GM19395 (cell line): Measurements from ENCODE around the gene CEP70.
"Not testable (repeated sequence)": the region's sequence is repeated elsewhere in the genome, so short reads cannot be mapped to it uniquely, and the experiment has no call there.

Experiments used
- ATAC-seq: cut with Tn5 transposase; IDR thresholded peaks from one replicate; pipeline ENCODE4 v1.9.1; 2021; ENCODE audit warnings: mild to moderate bottlenecking, moderate library complexity; ENCODE audit not compliant: unreplicated experiment

The CEP70 gene

DNA sequence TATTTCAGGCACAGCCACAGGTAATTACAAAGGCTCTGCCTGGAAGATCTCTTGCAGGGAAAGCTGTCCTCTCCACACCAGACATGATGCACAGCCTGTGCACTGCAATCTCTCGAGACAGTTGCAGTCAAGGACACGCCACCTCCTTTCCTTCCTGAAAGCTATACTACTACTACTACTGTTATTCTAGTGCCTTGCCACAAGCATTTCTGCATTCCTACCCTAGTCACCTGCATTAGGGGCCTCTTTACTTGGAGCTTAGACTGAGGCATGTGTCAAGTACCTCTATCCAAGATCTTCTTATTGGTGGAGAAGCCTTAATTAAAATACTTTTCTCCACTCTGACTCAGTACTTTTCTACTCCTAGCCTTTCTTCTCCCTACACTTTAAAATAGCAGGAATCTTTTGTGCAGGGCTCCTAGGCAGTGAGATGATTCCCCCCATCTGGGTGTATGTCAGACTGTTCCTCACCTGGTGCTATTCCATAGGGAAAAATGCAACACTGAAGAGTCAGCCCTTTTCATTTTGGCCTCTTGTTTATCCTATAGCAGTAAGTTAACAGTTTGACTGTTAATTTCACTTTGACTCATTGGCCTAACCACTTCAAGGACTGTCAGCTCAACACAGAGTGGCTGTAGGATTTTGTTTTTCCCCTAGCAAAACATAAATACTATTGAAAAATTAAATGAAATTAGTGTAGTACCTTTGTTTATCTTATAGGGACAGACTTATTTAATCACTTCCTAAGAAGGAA, 80.8 kb downstream of the CEP70 start:
- ATAC-seq: peak; percentile 94

- ATAC-seq: no peak
Measured at GRCh38 chr3:138511945-138512344, 82.1 kb downstream of the CEP70 start.

- ATAC-seq: no peak
Measured at GRCh38 chr3:138509586-138509985, 84.5 kb downstream of the CEP70 start.

GRCh38 chr3:138507524-138507923, 86.5 kb downstream of the CEP70 start:
- ATAC-seq: no peak

DNA sequence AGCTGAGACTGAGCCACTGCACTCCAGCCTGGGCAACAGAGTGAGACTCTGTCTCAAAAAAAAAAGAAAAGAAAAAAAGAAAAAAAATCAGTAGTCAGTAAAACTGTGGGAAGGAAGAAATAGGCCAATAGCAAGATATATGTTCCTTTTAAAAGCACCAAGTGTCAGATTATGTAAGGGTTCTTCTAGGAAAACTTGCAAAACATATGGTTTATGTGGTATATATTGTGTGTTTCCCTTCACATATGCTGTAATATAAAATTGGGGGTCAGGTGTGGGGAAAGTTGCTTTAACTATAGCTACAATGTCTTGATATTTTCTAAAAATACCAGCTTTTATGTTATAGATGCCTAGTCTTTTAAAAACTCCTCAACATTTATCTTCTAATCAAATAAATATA, 95.1 kb downstream of the CEP70 start:
- ATAC-seq: no peak

- no peak for ATAC-seq
Measured at GRCh38 chr3:138497851-138498250, 96.2 kb downstream of the CEP70 start.

DNA sequence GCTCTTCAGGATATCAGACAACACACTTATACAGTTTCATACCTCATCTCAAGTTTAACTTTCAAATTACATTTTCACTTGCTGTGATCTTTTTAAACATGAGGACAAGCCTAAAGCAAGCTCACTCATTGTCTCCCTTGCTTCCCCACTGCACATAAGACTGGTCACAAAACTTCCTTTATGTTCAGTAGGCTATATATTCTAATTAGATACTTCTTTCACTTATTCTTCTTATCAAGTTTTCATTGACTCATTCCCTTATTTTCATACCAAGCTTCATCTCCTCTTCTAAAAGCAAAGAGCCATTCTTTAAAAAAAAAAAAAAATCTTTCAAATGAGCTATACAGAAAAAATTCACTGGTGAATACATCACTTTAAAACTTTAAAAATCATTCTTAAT, 97.0 kb downstream of the CEP70 start:
- no peak for ATAC-seq

DNA sequence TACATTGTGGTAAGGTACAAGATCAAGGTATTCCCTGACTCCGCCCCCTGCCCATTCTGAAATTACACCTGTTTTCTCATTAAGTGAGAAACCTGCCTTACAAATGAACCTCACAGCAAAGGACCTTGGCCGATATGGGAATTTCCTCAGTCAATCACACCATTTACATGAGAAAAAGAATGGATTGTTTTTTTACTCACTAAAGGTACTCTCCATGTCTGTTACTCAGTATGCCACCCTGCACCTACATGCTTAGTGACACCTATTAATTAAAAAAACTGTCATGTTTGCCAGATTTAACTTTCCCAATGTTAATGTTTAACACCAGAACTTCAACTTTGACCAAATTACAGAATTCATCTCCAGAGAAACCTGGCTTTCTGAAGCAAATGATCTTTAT, 97.6 kb downstream of the CEP70 start:
- ATAC-seq: no peak

DNA sequence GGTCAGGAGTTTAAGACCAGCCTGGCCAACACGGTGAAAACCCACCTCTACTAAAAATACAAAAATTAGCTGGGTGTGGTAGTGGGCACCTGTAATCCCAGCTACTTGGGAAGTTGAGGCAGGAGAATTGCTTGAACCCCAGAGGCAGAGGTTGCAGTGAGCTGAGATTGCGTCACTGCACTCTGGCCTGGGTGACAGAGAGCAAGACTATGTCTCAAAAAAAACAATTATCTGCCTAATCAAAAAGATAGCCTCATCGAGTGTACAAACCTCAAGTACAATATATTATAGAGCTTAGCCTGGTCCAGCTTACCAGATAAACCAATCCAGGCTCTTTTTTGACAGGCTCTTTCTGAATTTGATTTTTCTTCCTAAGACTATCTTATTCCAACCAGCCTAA, 98.4 kb downstream of the CEP70 start:
- not testable (repeated sequence) for ATAC-seq

- no peak for ATAC-seq
Measured at GRCh38 chr3:138494607-138494929, 99.5 kb downstream of the CEP70 start.

GRCh38 chr3:138493804-138494606, 100.1 kb downstream of the CEP70 start:
- no peak for ATAC-seq

GRCh38 chr3:138492980-138493675, 100.9 kb downstream of the CEP70 start:
- ATAC-seq: no peak

GRCh38 chr3:138491971-138492370, 102.1 kb downstream of the CEP70 start:
- no peak for ATAC-seq

- not testable (repeated sequence) for ATAC-seq
Measured at GRCh38 chr3:138486580-138486979, 107.5 kb downstream of the CEP70 start.

DNA sequence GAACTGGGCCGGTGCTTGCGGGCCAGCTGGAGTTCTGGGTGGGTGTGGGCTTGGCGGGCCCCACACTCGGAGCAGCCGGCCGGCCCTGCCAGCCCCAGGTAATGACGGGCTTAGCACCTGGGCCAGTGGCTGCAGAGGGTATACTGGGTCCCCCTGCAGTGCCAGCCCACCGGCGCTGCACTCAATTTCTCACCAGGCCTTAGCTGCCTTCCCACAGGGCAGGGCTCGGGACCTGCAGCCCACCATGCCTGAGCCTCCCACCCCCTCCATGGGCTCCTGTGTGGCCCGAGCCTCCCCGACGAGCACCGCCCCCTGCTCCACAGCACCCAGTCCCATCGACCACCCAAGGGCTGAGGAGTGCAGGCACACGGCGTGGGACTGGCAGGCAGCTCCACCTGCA, 109.4 kb downstream of the CEP70 start:
- not testable (repeated sequence) for ATAC-seq

- ATAC-seq: no peak
Measured at GRCh38 chr3:138479438-138479863, 114.6 kb downstream of the CEP70 start.

GRCh38 chr3:138477801-138478200, 116.3 kb downstream of the CEP70 start:
- ATAC-seq: no peak

DNA sequence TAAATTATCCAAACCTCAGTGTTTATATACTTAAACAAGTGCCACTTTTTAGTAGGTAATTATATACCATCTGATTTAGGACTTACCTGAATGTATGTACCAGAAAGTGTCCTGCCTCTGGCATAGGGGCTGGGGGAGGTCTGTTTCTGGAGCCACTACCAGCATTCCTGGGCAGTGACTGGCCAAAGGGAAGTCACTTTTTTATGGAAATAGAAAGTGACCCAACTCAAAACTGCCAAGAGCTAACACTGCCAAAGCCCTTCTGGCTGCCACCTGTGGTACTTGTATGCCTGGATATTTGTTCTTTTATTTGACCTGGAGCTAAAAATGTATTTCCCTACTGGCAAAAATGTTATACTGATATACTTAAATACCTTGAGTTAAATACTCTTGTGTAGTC, 116.9 kb downstream of the CEP70 start:
- ATAC-seq: no peak

- no peak for ATAC-seq
Measured at GRCh38 chr3:138476526-138476925, 117.5 kb downstream of the CEP70 start.

DNA sequence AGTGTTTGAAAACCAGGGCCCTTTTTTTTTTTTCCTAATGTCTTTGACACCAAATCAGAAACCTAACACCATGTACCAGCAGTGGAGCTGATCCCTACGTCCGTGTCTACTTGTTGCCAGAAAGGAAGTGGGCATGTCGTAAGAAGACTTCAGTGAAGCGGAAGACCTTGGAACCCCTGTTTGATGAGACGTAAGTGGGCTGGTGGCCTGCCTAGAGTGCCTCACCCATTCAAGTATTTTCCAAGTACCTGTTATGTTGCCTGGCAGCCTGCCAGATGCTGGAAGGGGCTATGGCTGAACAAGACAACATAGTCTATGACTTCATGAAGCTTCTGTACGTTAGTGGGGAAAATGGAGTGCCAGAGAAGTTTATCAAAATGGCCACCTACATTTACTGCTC, 119.9 kb downstream of the CEP70 start:
- ATAC-seq: no peak

DNA sequence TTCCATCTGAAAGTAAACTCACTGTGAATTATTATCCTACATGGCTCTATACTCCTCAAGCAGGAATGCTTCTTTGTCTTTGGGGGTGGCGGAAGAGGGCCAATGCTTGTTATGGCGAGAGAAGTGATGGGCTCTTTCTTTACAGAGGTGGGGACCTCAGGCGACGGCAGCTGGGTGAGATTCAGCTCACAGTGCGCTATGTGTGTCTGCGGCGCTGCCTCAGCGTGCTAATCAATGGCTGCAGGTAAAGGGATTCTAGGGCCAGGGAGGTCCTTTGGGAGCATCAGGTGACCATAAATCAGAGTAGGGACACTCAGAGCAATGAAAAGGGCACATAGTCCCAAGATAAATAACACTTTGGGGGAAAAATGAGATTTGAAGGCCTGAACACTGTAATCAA, 120.7 kb downstream of the CEP70 start:
- no peak for ATAC-seq
